Astrocyte of the cerebellum (primary cell): ENCODE measurements around the gene ACTN1.

ENCODE experiments used
- DNase-seq: peaks from one replicate; pipeline ENCODE4 v3.0.0-alpha.2; 2011; ENCODE audit warnings: low read depth
- H3K4me3 ChIP-seq: 2 replicates; pipeline ENCODE4 v1.5.1; 2011; ENCODE audit warnings: mild to moderate bottlenecking, low read depth, low read length, moderate library complexity
- CTCF ChIP-seq: IDR thresholded peaks from 2 replicates; pipeline ENCODE4 v1.5.1; 2012; ENCODE audit warnings: low read length, low read depth, moderate library complexity, mild to moderate bottlenecking; ENCODE audit errors: missing control alignments
- in situ Hi-C: cut with HindIII; loops from 2 replicates; pipeline ENCODE4 v1.10.0; 2017; ENCODE audit warnings: low sequenced_read_pairs

The ACTN1 gene

GRCh38 chr14:68936476-68936875, 42.6 kb downstream of the ACTN1 start:
- no peak for DNase-seq
- in situ Hi-C loops: no loop called here
- TF ChIP-seq CTCF: no peak
- no peak overlapping the region for H3K4me3 ChIP-seq

GRCh38 chr14:68935761-68936214, 43.3 kb downstream of the ACTN1 start:
- DNase-seq: no peak
- no peak overlapping the region for H3K4me3 ChIP-seq
- in situ Hi-C loops: no loop called here
- no peak for TF ChIP-seq CTCF

- TF ChIP-seq CTCF: no peak
- no peak overlapping the region for H3K4me3 ChIP-seq
- in situ Hi-C loops: no loop called here
- DNase-seq: no peak
Measured at GRCh38 chr14:68934066-68934465, 45.0 kb downstream of the ACTN1 start.

- DNase-seq: no peak
- no peak for TF ChIP-seq CTCF
- no peak overlapping the region for H3K4me3 ChIP-seq
- in situ Hi-C loops: no loop called here
Measured at GRCh38 chr14:68932686-68933085, 46.4 kb downstream of the ACTN1 start.

GRCh38 chr14:68932231-68932630, 46.9 kb downstream of the ACTN1 start:
- DNase-seq: no peak
- TF ChIP-seq CTCF: no peak
- no peak overlapping the region for H3K4me3 ChIP-seq
- in situ Hi-C loops: no loop called here

- in situ Hi-C loops: no loop called here
- TF ChIP-seq CTCF: no peak
- H3K4me3 ChIP-seq: no peak overlapping the region
- DNase-seq: no peak
Measured at GRCh38 chr14:68931474-68932051, 47.5 kb downstream of the ACTN1 start.
